Subcutaneous adipose tissue (tissue), 4 donors: ENCODE measurements around the gene BICD1. TPM values are rescaled to one million over a fixed set of nuclear protein-coding genes. Genes with fewer than 3 reads are reported as not detected.

ENCODE experiments used
- CTCF ChIP-seq: fragments of 450-650 bp; IDR thresholded peaks from one replicate; pipeline ENCODE4 v1.5.1; 2016; ENCODE audit warnings: low read depth, mild to moderate bottlenecking, control low read depth, antibody characterized with exemption, moderate library complexity
- total RNA-seq, 4 donors: library from RNA; depleted of rRNA; stranded (reverse); fragments of >200 nt; gene quantifications; one replicate each; pipeline ENCODE4 v1.1.0, GENCODE V29; 2016

Gene BICD1
- total RNA-seq, 4 donors from 2014 or later, result 8.2 to 9.6 (median 9.2) TPM

DNA sequence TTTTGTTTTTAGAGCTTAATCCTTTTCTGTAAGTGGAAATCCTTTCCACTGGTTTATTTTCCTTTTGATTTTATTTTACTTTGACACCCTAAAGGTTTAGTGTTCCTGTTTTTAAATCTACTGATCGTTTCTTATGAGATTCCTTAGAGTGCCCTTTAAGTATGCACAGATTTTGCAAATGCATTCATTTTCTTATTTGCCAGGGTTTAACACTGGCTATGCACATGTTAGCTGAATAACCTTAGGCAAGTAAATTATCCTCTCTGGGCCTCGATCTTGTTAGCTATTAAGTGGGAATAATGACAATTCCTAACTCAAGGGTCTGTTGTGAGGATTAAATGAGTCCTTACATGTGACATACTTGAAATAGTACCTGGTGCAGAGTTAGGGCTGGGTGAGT, 136.0 kb downstream of the BICD1 start:
- no peak for TF ChIP-seq CTCF

GRCh38 chr12:32248441-32249140, 141.9 kb downstream of the BICD1 start:
- no peak for TF ChIP-seq CTCF

DNA sequence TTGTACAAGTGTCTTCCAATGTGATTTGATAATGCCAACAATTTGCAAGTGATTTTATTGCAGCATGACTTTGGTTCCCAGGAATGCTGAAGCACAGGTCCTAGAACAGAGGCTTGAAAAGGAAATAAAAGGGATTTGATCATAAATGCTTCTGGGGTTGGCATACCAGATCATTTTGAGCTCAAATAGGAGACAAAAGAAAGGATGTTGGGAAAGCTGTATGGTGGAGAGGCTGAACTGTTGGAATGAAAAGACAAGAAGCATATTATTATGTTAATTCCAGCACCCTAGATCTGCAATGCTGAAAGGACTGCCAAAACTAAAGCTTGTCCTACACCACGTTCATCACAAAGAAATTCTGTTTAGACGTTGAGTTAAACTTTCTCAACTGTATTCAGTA, 143.1 kb downstream of the BICD1 start:
- no peak for TF ChIP-seq CTCF

GRCh38 chr12:32252199-32253073, 145.8 kb downstream of the BICD1 start:
- TF ChIP-seq CTCF, result no peak

DNA sequence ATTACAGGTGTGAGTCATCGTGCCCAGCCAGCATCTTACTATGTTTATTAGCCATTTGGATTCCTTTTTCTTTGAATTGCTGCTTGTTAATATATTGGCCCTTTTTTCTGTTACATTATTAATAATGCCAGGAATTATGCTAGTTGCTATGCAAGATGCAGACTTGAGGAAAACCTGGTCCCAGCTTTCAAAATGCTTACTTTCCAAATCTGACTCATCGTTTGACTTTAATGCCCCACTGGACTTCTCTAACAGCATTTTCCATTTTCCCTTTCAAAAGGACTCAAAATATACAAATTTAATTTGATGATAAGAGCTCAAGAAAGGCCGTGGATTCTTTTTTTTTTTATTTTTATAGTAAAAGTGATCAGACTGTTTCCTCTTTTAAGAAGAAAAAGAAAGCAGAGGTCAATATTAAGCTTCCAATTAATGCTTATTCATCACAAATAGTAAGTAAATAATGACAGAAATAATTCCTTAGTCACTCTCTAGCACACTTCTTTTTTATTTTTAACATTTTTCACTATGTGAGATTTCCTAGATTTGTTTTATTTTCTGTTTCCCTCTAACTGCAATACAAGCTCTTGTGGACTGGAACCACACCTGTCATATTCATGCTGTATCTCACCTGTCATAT, 146.6 kb downstream of the BICD1 start:
- TF ChIP-seq CTCF, result no peak

GRCh38 chr12:32254260-32254956, 147.8 kb downstream of the BICD1 start:
- no peak for TF ChIP-seq CTCF
